Raji (cell line): ENCODE results near the gene ACIN1.

Experiments
- POLR2A ChIP-seq: IDR thresholded peaks from 2 replicates; pipeline ENCODE4 v1.6.1; 2011; ENCODE audit warnings: low read depth, low read length, control low read depth; ENCODE audit not compliant: insufficient read depth

Gene ACIN1

GRCh38 chr14:23047751-23048693, 46.9 kb downstream of the ACIN1 start:
- TF ChIP-seq POLR2A = no peak

DNA sequence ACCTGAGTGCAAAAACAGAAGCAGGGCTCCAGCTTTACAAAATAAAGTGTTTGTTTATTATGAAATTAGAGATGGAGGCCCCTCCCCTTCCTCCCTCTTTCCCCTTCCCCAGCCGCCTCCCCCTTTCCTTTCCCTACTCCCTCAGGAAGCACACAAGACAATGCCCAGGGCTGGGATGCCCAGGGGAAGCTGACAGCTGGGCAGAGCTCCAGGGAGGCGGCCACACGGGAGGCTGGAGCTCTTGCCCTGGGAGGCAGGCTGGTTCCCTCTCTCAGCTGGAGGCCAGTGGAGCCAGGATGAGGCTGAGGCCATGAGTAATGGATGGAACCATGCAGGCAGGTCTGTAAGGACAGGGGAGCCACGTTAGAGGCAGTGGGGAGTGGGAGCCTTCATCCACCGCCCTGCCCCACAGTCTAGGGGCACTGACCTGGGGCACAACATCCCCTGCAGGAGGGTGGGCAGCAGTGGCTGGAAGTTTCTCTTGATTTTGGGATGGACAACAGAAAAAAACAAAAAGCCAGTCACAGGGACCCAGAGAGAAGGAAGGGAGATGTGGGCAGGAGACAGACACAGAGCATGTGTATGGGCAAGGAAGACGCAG, 47.8 kb downstream of the ACIN1 start:
- TF ChIP-seq POLR2A = no peak

DNA sequence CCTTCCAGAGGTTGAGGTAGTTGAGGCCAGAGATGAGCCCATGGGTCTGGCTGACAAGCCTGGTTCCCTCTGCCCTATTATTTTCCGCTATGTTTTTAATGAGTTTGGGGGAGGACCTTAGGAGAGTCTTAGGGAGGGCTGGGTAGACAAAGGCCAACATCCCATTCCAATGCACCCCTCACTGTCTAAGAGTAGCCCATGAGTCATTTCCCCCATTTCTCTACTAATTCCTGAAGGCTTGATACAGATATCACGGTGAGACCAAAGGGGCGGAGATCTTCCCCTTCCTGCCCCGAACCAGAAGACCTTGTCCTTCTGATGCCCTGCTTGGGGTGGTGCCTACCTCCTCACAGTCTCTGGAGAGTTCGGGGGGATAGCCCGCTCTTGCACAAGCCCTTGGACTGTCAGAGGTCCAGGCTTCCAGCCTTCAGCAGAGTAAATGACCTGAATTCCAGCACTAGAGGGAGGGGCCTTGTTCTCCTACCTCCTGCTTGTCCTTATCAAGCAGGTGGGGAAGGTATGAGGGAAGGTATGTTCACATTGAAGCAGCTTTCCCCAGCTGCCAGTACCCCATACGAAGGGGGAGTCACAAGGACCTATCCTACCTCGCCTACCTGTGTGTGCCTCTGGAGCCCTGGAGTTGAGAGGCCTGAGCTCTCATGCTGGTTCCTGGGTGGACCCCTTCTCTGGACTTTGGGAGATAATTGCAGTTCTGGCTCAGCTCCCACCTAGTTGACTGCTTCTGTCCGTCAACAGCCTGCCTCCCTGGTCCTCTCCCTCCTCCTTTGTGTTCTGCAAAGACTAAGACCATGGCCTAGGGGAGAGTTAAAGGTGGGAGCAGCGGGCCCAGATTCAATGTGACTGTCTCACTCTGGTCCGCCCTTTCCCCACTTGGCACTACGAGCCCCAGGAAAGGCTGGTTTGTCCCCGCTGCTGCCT, 49.2 kb downstream of the ACIN1 start:
- TF ChIP-seq POLR2A = no peak

DNA sequence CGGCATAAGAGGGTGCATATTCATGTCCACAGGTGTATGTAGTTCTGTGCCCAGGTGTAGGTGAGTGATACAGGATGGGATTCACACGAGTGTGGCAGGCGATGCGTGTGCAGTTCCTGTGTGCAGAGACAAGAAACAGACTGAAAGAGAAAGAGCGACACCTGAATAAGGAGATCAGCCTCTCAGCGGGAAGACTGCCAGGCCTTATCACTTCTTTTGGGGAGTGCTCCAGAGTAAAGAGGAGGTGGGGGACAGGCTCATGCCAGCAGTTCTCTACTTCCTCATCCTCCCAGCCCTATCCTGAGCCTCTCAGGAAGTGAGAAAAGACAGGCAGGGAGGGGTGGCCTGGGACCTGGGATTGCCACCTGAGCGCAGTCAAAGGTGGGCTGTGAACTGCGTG, 50.1 kb downstream of the ACIN1 start:
- TF ChIP-seq POLR2A = no peak

DNA sequence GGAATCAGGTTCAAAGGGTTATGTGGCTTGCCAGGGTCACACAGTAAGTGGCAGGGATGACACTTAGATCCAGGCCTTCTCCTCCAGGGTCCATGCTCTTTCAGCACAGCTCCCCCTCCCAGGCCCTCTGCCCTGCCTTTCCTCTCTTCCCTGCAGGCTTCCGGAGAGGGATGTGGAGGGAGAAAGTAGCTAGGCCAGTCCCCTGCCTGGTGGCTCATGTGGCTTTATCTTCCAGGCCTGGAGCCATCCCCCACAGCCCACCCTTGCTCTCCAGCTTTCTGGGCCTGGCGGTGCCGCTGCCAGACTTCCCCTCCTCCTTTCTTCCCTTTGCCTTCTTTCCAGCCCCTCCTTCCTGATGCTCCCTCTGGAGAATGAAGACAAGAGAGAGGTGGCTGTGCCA, 51.2 kb downstream of the ACIN1 start:
- no peak for TF ChIP-seq POLR2A

DNA sequence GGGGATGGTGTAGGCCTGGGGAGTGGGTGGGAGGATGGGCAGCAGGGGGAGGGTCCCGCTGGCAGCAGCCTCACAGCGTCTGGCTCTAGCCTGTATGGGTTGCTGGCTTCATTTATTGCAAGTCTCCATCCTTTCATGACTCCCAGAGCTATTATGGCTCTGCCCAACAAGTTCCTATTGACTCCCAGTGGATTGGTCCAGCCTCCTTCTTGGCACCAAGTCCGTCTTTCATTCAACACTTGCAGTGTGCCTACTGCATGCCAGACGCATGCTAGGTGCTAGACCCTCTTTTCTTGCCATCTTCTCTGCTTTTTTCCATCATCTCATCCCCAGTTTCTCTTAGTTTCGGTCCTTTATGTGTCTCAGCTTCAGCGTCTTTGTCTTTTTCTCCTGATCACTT, 51.8 kb downstream of the ACIN1 start:
- TF ChIP-seq POLR2A = no peak

GRCh38 chr14:23042162-23042965, 52.6 kb downstream of the ACIN1 start, which contains the start of gene PSMB11:
Gene PSMB11, plus strand, starts transcription at chr14:23042212. Its CDS starts 14 bp downstream, at chr14:23042226.
- TF ChIP-seq POLR2A = no peak

DNA sequence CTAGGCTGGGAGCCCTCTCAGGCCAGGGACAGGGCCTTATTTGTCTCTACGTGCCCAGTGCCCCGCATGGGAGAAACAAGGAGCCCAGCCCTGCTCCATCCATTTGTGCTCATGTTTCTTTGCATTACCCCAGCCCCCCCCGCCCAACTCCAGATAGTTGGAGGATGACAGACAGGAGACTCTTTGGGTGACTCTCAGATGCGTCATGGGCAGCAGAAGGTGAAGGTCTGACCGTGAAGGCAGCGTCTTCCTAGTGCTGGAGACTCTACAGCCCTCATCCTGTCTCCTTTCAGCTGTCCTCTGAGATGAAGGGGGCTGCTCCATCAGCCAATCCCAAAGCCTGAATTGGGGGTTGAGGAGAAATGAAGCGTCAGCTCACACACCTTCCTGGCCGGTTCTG, 53.2 kb downstream of the ACIN1 start:
- TF ChIP-seq POLR2A = no peak

GRCh38 chr14:23040100-23040499, 54.8 kb downstream of the ACIN1 start:
- no peak for TF ChIP-seq POLR2A

DNA sequence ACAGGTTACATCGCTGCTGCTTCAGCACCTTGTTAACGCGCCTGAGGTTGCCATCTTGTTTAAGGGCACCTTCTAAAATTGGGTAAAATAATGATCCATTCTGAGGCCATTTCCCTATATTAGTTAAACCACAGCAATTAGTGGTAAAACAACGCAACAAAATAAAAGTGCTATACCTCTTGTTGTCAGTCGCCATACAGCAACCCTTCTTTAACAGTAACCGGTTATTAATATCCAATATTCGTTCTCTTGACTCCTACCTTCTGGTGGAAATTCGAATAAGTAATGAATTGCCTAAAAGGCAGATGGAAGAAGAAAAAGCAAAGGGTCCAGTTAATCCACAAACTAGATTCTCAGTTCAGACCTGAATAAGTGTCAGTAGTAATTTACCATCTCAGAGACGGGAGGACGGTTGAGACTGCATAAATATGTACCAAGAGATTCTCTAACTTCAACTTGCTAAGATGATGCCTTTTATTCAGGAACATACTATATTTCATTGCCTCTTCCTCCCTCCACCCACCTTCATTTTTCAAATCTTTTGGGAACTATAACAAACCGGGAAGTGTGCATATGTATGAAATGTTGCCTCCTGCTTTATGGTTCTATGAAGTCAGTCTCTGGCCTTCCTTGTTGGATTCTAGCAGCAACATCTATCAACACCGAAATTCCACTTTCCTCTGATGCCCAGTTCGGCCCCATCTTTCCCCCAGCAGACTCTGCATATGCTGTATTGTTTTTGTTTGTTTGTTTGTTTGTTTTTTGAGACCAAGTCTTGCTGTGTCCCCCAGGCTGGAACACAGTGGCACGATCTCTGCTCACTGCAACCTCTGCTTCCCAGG, 59.4 kb downstream of the ACIN1 start:
- no peak for TF ChIP-seq POLR2A

DNA sequence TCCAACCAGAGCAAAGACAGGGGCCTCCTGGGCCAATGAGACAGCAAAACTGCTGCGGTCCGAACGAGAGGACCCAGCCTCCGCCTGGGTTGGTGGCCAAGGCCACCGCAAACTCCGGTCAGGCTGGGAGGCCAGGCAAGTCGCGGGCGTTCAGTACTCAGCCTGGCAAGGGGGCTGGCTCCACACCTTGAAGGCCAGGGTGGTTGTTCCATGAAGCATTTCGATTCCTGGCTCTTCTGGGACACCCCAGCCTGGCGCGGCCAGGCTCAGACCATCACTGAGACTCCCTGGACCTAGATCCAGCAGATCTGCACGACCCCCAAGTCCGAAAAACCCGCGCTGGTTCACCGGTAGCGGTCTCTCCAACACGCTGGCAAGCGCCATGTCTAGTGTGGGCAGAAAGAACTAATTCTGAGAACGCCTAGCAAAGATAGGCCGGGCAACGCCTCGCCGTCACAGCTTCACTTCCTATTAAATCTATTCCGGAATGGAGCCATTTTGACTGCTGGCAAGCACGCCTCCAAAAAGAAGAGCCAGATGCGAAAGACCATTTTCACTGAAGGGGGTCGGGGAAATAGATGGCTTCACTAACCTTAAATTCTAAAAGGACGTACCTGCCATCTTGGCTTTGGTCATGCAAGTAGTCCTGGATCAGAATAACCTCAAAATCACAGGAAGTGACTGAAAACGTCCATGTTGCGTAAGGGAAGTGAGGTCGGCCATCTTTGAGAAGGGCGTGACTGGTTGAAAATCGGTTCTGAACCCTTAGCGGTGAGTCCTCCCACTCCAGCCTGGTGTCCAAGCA, 60.2 kb downstream of the ACIN1 start, which contains the start of gene PSMB5:
Gene PSMB5 (minus strand): TSS at position 403 of the 805 bp plus-strand sequence. CDS start 19 bp downstream, at position 384.
- TF ChIP-seq POLR2A = peak; percentile 87

GRCh38 chr14:23033801-23034497, 61.0 kb downstream of the ACIN1 start:
- TF ChIP-seq POLR2A = no peak

DNA sequence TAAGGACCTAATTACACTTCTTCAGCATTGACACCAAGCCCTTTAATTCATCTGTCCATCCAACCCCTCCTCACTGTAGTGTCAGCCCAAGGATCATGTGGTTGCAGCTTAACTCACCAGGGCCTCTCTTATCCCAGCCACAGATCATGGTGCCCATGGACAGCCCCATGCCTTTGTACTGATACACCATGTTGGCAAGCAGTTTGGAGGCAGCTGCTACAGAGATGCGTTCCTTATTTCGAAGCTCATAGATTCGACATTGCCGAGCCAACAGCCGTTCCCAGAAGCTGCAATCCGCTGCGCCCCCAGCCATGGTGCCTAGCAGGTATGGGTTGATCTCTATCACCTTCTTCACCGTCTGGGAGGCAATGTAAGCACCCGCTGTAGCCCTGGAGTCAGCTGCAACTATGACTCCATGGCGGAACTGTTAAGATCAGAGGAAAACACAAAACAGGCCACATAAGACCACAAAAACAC, 61.6 kb downstream of the ACIN1 start:
- no peak for TF ChIP-seq POLR2A
